Measurements from ENCODE around the gene PPL. TPM values are rescaled to one million over a fixed set of nuclear protein-coding genes. Genes with fewer than 3 reads are reported as not detected.

PPL gene
- total RNA-seq, 1 donor: 27.1 TPM

- Histone ChIP-seq H3K27me3 (ENCODE audit: insufficient read depth, low read length) (peaks cover 30% of the 10 kb centered on the region), H3K27ac (ENCODE audit: low read depth, low read length) (no peak overlapping the region), H3K4me3 (ENCODE audit: insufficient read depth, low read length) (no peak overlapping the region), H4K20me1 (ENCODE audit: insufficient read depth, low read length) (no peaks in the 10 kb centered on the region), H3K9me3 (ENCODE audit: low read depth, low read length) (peaks cover 6% of the 10 kb centered on the region), H3K36me3 (ENCODE audit: insufficient read depth, low read length) (no peaks in the 10 kb centered on the region), H2AFZ (ENCODE audit: low read length) (no peak overlapping the region), H3K79me2 (ENCODE audit: insufficient read depth, low read length) (no peaks in the 10 kb centered on the region), H3K4me2 (ENCODE audit: insufficient read depth, low read length) (no peak overlapping the region), H3K4me1 (ENCODE audit: insufficient read depth, low read length) (no peaks in the 10 kb centered on the region)
- peak; percentile 3 for DNase-seq (ENCODE audit: insufficient read length, low spot score, missing footprints)
- TF ChIP-seq, protein P1, sequence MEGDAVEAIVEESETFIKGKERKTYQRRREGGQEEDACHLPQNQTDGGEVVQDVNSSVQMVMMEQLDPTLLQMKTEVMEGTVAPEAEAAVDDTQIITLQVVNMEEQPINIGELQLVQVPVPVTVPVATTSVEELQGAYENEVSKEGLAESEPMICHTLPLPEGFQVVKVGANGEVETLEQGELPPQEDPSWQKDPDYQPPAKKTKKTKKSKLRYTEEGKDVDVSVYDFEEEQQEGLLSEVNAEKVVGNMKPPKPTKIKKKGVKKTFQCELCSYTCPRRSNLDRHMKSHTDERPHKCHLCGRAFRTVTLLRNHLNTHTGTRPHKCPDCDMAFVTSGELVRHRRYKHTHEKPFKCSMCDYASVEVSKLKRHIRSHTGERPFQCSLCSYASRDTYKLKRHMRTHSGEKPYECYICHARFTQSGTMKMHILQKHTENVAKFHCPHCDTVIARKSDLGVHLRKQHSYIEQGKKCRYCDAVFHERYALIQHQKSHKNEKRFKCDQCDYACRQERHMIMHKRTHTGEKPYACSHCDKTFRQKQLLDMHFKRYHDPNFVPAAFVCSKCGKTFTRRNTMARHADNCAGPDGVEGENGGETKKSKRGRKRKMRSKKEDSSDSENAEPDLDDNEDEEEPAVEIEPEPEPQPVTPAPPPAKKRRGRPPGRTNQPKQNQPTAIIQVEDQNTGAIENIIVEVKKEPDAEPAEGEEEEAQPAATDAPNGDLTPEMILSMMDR (IDR thresholded peaks at IDR 0.05; ENCODE audit: extremely low read depth, low read depth, low read length): no peak
Measured at GRCh38 chr16:4928227-4928626, 8.7 kb downstream of the PPL start.

DNA sequence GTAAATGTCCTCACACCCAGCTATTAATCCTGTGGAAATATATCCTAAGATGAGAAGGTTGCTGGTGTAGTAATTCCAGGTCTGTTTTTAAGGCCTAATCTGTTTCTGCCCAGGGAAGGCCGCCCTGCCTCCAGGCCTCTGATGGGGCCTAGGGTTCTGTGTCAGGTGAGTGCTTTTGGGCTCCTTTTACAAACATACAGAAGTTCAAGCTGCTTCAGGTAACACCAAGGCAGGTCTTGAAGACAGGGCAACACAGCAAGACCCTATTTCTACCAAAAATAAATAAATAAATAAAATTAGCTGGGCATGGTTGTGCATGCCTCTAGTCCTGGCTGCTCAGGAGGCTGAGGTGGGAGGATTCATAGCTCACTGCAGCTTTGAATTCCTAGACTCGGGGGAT, 9.3 kb downstream of the PPL start:
- Histone ChIP-seq H2AFZ (ENCODE audit: low read length) (no peak overlapping the region), H3K79me2 (ENCODE audit: insufficient read depth, low read length) (no peaks in the 10 kb centered on the region), H3K4me3 (ENCODE audit: insufficient read depth, low read length) (no peak overlapping the region), H3K36me3 (ENCODE audit: insufficient read depth, low read length) (no peaks in the 10 kb centered on the region), H3K4me2 (ENCODE audit: insufficient read depth, low read length) (no peak overlapping the region), H3K4me1 (ENCODE audit: insufficient read depth, low read length) (no peaks in the 10 kb centered on the region), H3K9me3 (ENCODE audit: low read depth, low read length) (peaks cover 6% of the 10 kb centered on the region), H4K20me1 (ENCODE audit: insufficient read depth, low read length) (no peaks in the 10 kb centered on the region), H3K27me3 (ENCODE audit: insufficient read depth, low read length) (peaks cover 36% of the 10 kb centered on the region), H3K27ac (ENCODE audit: low read depth, low read length) (no peak overlapping the region)
- DNase-seq (ENCODE audit: insufficient read length, low spot score, missing footprints): peak; percentile 4
- TF ChIP-seq, protein P1 (IDR thresholded peaks at IDR 0.05; ENCODE audit: extremely low read depth, low read depth, low read length): no peak

DNA sequence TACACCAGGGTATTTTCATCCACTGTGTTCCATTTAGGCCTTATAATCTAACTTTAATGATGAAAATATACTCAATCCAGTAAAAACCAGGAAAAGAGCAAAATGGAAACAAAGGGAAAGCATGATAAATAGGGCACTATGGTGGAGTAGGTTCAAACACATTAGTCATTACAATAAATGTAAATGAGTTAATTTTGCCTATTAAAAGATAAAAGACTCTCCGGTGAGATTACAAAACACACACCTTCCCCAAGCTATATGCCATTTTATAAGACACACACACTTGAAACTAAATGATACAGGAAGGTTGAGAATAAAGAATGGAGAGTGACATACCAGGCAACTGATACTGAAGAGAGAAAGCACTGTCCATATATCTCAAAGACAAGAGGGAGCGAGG, 10.0 kb downstream of the PPL start:
- peak; percentile 46 for DNase-seq (ENCODE audit: insufficient read length, low spot score, missing footprints)
- Histone ChIP-seq H3K27ac (ENCODE audit: low read depth, low read length) (no peak overlapping the region), H3K27me3 (ENCODE audit: insufficient read depth, low read length) (peaks cover 37% of the 10 kb centered on the region), H3K79me2 (ENCODE audit: insufficient read depth, low read length) (no peaks in the 10 kb centered on the region), H3K4me1 (ENCODE audit: insufficient read depth, low read length) (no peaks in the 10 kb centered on the region), H2AFZ (ENCODE audit: low read length) (no peak overlapping the region), H3K4me2 (ENCODE audit: insufficient read depth, low read length) (no peak overlapping the region), H4K20me1 (ENCODE audit: insufficient read depth, low read length) (no peaks in the 10 kb centered on the region), H3K36me3 (ENCODE audit: insufficient read depth, low read length) (no peaks in the 10 kb centered on the region), H3K4me3 (ENCODE audit: insufficient read depth, low read length) (no peak overlapping the region), H3K9me3 (ENCODE audit: low read depth, low read length) (peaks cover 6% of the 10 kb centered on the region)
- TF ChIP-seq, protein P1 (IDR thresholded peaks at IDR 0.05; ENCODE audit: extremely low read depth, low read depth, low read length): no peak

DNA sequence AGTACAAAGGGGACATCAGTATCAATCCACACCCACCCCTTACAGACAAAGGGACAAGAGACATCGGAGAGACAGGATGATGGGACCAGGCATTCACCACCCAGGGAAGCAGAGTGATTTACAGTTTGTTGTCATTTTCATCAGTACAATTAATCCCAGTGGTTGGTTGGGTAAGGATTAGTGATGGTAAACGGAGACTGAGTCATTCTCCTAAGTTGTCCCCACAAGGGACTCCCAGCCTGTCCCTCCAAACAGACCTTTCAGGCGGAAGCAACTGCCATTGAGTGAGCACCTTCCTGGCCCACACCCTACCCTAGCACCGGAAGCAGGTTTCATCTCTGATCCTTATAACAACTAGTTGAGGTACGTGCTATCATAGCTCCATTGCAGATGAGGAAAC, 11.2 kb downstream of the PPL start:
- peaks cover 34% of the 10 kb centered on the region for H3K27me3 ChIP-seq (ENCODE audit: insufficient read depth, low read length)
- no peak overlapping the region for H3K4me2 ChIP-seq (ENCODE audit: insufficient read depth, low read length)
- no peaks in the 10 kb centered on the region for H3K4me1 ChIP-seq (ENCODE audit: insufficient read depth, low read length)
- H2AFZ ChIP-seq (ENCODE audit: low read length): no peak overlapping the region
- no peak overlapping the region for H3K4me3 ChIP-seq (ENCODE audit: insufficient read depth, low read length)
- H3K79me2 ChIP-seq (ENCODE audit: insufficient read depth, low read length): no peaks in the 10 kb centered on the region
- TF ChIP-seq, protein P1 (IDR thresholded peaks at IDR 0.05; ENCODE audit: extremely low read depth, low read depth, low read length): no peak
- H3K27ac ChIP-seq (ENCODE audit: low read depth, low read length): no peak overlapping the region
- no peak for DNase-seq (ENCODE audit: insufficient read length, low spot score, missing footprints)
- H3K9me3 ChIP-seq (ENCODE audit: low read depth, low read length): peaks cover 6% of the 10 kb centered on the region
- no peaks in the 10 kb centered on the region for H4K20me1 ChIP-seq (ENCODE audit: insufficient read depth, low read length)
- no peaks in the 10 kb centered on the region for H3K36me3 ChIP-seq (ENCODE audit: insufficient read depth, low read length)
